ENCODE data around the gene LMBR1L.
A peak's percentile ranks its signal among the peaks of the same experiment; 100 is the strongest.
"Not testable (repeated sequence)": the region's sequence is repeated elsewhere in the genome, so short reads cannot be mapped to it uniquely, and the experiment has no call there.

Gene LMBR1L

DNA sequence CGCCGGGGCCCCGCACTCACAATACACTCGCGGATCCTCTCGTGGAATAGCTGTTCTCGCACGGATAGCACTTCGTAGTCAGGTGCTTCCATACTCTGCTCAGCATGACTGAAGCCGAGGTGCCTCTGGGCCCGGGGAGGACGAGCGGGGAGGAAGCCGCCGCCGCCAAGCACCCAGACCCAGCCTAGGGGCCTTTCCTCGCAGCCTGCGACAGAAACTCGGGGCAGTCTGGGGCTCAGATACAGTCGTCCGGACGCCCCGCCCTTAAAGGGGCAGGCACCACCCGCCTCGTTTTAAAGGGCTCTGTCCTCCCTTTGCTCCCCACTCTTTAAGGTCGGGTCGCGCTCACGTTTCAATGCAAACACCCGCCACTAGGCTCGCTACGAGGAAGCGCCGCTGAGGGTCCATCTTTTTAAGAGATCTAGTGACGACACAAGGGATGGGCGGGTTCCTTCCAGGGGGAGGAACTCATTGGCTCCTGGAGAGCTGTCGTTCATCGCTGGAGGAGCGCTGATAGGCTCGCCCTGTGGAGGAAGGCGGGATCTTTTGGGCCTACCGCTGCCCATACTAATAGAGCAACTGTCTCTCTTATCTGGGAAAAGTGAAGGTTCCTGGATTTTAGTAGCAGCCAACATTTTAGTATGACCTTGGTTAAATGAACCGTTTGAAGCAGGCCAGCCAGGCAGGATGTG is at the start of gene LMBR1L:
Gene LMBR1L, minus strand, starts transcription at position 384 of the 692 bp plus-strand sequence. Its CDS starts 292 bp downstream, at position 92.
- peak; percentile 92 to 93 for DNase-seq (ENCODE audit: low read depth in 2 of 2)

- no peak for DNase-seq (ENCODE audit: low read depth in 2 of 2)
These were observed 49.8 kb upstream of the LMBR1L start for GRCh38 chr12:49160399-49160798.

DNA sequence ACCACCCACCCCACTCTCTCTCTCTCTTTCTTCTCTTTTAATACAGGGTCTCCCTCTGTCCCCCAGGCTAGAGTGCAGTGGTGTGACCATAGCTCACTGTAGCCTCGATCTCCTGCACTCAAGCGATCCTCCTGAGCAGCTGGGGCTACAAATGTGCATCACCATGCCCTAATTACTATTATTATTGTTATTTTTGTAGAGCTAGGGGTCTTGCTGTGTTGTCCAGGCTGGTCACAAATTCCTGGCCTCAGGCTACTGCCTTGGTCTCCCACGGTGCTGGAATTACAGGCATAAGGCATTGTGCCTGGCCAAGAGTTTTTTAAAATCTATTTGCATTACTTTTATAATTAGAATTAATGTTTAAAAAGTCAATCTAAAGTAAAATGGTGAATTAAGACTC is 43.6 kb upstream of the LMBR1L start:
- DNase-seq (ENCODE audit: low read depth in 2 of 2): no peak

GRCh38 chr12:49147384-49147783 is 36.7 kb upstream of the LMBR1L start:
- no peak for DNase-seq (ENCODE audit: low read depth in 2 of 2)

DNA sequence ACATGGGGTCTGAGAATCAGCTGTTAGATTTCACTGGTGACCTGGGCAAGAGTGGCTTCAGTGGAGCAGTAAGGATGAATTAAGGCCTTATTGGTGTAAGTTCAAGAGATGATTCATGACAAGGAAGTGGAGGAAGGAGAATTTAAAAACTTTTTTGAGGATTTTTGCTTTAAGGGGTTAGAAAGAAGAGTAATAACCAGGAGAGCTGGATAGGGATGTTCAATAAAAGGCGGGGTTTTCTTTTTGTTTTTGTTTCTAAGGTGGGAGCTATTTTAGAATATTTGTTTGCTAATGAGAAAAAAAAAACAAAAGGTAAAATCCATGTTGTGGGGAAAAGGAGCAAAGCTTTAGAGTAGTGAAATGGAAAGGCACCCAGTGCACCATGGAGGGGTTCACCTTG is 35.8 kb upstream of the LMBR1L start:
- DNase-seq (ENCODE audit: low read depth in 2 of 2): no peak

GRCh38 chr12:49144384-49144783 is 33.7 kb upstream of the LMBR1L start:
- DNase-seq (ENCODE audit: low read depth in 2 of 2): no peak

GRCh38 chr12:49138999-49139398 is 28.4 kb upstream of the LMBR1L start:
- no peak for DNase-seq (ENCODE audit: low read depth in 2 of 2)

DNA sequence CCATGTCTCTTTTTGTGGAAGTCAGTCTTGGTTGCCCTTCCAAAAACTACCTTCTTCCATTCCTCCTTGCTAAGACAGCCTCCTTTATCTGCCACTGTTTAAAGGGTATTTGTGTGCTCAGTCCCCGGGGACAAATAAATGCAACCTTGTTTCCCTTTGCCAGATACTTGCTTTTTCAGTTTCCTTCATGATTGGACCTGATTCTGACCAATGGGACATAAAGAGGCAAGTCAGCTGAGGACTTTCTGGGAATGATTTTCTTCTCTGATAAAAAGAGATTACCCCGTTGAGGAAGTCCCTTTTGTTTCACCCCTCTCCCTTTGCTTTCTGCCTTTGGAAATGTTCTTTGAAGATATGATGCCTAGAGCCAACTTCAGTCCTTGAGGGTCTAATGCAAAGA is 27.9 kb upstream of the LMBR1L start:
- no peak for DNase-seq (ENCODE audit: low read depth in 2 of 2)

DNA sequence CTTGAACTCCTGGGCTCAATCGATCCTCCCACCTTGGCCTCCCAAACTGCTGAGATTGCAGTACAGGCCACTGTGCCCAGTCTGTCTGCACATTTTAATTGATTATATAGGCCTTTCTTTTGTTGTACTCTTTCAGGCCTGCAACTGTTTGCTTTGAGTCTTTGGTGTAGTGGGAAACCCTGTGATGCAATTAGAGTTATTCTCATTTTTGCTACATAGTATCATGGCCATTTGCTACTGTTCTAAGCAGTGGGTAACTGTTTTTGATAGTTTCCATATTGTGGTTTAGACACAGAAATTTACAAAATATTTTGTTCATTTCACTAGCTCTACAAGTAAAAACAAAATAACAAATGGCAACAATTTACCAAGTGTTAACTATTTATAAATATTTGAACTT is 26.8 kb upstream of the LMBR1L start:
- DNase-seq (ENCODE audit: low read depth in 2 of 2): no peak

DNA sequence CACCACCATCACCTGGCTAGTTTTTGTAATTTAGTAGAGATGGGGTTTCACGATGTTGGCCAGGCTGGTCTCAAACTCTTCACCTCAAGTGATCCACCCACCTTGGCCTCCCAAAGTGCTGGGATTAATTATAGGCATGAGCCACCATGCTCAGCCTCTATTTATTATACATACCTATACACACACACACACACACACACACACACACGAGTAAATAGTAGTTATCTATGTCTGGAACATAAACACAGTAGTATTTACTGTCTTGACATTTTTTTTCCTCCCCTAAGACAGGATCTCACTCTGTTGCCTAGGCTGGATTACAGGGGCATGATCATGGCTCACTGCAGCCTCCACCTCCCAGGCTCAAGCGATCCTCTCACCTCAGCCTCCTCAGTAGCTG is 26.4 kb upstream of the LMBR1L start:
- DNase-seq (ENCODE audit: low read depth in 2 of 2): not testable (repeated sequence)

DNA sequence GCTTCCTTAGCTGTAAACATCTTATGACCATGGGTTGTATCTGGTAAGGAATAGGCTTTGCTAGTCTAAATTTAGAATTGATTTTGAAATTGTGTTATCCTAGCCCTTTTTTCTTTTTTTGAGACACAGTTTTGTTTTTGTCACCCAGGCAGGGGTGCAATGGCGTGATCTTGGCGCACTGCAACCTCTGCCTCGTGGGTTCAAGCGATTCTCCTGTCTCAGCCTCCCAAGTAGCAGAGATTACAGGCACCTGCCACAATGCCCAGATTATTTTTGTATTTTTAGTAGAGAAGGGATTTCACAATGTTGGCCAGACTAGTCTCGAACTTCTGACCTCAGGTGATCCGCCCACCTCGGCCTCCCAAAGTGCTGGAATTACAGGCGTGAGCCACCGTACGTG is 22.9 kb upstream of the LMBR1L start:
- no peak for DNase-seq (ENCODE audit: low read depth in 2 of 2)

DNA sequence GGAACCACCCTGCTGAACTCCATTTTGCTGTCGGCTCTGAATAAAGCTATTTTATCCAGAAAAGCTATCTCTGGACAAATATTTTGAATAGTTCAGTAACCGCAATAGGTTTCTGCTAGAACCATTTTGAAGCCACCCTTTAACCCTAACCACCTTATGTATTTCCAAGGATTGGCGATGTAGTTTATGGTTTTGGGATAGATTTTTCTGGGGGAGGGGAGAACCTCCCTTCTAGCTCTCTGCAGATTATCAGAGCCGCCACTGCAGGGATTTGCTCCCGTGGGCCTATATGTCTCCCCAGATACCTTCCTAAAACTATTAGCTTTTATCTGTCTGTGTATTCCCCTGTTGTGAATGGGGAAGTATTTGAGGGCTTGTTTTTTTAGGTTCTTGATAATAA is 22.4 kb upstream of the LMBR1L start:
- no peak for DNase-seq (ENCODE audit: low read depth in 2 of 2)

GRCh38 chr12:49131894-49132461 is 21.3 kb upstream of the LMBR1L start:
- DNase-seq (ENCODE audit: low read depth in 2 of 2): no peak

DNA sequence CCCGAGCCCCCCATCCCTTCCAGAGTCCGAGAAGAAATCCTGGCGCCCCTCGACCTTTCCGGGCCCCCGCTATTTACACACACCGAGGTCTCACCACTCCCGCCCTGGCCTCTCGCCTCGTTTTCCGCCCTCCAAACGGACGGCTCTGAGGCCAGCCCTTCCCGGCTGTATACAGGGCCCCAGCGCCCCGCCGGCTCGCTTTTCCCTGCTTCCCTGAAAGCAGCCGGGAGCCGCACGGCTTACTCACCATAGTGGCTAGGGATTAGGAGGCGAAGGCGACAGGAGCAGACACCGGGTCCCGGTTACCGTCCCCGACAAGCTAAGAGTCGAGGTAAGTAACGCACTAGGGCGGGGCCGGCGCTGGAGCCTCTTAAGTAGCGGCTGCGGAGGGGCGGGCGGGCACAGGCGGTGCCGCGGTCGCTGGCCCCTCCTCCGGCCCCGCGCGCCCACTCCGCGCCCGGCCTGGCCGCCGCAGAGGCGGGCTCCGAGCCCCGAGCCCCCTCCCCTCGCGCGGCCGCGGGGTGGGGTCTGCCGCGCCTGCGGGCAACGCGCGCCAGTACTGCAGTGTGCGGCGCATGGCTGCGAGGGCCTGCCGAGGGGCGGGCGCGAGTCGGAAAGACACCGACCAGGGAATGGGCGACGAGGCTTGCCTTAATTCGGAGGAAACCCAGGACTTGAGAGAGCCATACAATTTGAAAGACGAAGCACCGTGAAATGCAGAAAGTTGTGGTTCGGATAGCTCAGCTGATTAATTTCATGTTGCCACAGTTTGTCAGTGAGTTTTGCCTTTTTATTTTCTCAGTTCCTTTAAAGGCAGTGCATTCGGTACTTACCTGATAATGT is 20.6 kb upstream of the LMBR1L start, which contains the start of gene TUBA1B:
Gene TUBA1B, minus strand, starts transcription at position 345 of the 843 bp plus-strand sequence. Its CDS starts 95 bp downstream, at position 250.
- peak; percentile 84 to 87 for DNase-seq (ENCODE audit: low read depth in 2 of 2)

GRCh38 chr12:49130151-49131050 is 19.8 kb upstream of the LMBR1L start:
- peak; percentile 89 to 91 for DNase-seq (ENCODE audit: low read depth in 2 of 2)

GRCh38 chr12:49129332-49130150 is 18.9 kb upstream of the LMBR1L start:
- DNase-seq (ENCODE audit: low read depth in 2 of 2): no peak

DNA sequence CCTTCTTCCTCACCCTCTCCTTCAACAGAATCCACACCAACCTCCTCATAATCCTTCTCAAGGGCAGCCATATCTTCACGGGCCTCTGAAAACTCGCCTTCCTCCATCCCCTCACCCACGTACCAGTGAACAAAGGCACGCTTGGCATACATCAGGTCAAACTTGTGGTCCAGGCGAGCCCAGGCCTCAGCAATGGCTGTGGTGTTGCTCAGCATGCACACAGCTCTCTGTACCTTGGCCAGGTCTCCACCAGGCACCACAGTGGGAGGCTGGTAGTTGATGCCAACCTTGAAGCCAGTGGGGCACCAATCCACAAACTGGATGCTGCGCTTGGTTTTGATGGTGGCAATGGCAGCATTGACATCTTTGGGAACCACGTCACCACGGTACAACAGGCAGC is 17.3 kb upstream of the LMBR1L start:
- not testable (repeated sequence) for DNase-seq (ENCODE audit: low read depth in 2 of 2)

- no peak for DNase-seq (ENCODE audit: low read depth in 2 of 2)
These were observed 16.5 kb upstream of the LMBR1L start for GRCh38 chr12:49126852-49127763.

DNA sequence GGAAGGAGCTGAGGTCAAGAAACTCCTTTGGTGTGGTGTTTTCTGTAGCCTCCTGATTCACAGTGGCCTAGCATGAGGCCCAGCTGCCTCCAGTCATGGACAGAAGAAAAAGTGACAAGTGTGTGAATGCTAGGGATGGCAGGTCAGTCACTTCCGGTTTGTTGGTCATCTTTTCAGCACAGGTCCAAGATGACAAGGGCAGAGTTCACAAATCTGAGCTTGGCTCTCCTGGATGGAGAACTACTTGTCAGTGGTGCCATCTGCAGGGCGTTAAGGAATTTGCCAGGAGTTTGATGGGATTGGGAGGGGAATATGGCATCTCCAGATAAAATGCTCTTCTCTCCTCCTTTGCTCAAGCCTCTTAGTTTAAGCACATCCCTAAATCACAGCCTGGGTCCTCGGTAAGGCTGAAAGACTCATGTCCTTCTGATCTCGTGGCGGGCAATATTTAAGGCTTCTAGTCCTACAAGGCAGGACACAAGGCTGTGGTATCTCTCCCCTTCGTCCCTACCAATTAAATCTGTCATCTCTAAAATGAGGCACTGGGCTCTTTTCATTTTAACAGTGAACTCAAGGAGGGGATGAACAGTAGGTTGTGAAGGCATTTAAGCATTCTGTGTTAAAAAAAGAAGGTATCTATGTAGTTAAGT is 10.5 kb upstream of the LMBR1L start:
- DNase-seq (ENCODE audit: low read depth in 2 of 2): no peak
